ENCODE data around the gene PNO1. TPM values are rescaled to one million over a fixed set of nuclear protein-coding genes. Genes with fewer than 3 reads are reported as not detected.

Gene PNO1
- total RNA-seq, 4 donors from 2014 or later: 19.8 to 26.4 (median 23.6) TPM

DNA sequence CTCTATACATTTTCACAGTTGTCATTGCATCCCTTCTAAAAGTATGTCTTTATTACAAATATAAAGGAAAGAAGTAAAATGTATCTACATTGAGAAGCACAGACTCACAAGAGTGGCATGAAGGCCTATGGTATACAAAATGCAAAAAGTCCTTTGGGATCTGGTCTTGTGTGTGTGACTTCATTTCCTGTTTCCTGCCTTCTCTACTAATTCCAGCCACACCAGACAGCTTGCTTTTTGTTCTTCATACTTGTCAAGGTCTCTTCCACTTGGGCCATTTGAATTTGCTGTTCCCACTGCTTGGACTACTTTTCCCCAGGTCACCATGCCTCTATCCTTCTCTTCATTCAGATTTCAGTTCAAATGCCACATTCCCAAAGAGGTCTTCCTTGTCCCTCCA lies 6.7 kb upstream of the PNO1 start:
- in situ Hi-C loops (cut with MboI; ENCODE audit: low sequenced_read_pairs in 4 of 4) (no loop called here), intact Hi-C loops (cut with DNase I; ENCODE audit: low total_unique reads) (no loop called here)
- H3K4me1 ChIP-seq: peaks cover 9 to 12% of the 10 kb centered on the region in 2 donors
- ATAC-seq (no peak), DNase-seq (no peak)
- no peak overlapping the region for H3K4me3 ChIP-seq
- no peaks in the 10 kb centered on the region for H3K27me3 ChIP-seq
- TF ChIP-seq, protein P1, sequence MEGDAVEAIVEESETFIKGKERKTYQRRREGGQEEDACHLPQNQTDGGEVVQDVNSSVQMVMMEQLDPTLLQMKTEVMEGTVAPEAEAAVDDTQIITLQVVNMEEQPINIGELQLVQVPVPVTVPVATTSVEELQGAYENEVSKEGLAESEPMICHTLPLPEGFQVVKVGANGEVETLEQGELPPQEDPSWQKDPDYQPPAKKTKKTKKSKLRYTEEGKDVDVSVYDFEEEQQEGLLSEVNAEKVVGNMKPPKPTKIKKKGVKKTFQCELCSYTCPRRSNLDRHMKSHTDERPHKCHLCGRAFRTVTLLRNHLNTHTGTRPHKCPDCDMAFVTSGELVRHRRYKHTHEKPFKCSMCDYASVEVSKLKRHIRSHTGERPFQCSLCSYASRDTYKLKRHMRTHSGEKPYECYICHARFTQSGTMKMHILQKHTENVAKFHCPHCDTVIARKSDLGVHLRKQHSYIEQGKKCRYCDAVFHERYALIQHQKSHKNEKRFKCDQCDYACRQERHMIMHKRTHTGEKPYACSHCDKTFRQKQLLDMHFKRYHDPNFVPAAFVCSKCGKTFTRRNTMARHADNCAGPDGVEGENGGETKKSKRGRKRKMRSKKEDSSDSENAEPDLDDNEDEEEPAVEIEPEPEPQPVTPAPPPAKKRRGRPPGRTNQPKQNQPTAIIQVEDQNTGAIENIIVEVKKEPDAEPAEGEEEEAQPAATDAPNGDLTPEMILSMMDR (IDR thresholded peaks at IDR 0.05 in 4 of 5, conservative IDR thresholded peaks at IDR 0.05 in 1 of 5): no peak
- no peak for TF ChIP-seq POLR2A (IDR thresholded peaks at IDR 0.05)
- peak overlapping the region in 1 of 4 donors; percentile 48 for H3K27ac ChIP-seq
- no peaks in the 10 kb centered on the region for H3K36me3 ChIP-seq
- no peaks in the 10 kb centered on the region for H3K9me3 ChIP-seq

DNA sequence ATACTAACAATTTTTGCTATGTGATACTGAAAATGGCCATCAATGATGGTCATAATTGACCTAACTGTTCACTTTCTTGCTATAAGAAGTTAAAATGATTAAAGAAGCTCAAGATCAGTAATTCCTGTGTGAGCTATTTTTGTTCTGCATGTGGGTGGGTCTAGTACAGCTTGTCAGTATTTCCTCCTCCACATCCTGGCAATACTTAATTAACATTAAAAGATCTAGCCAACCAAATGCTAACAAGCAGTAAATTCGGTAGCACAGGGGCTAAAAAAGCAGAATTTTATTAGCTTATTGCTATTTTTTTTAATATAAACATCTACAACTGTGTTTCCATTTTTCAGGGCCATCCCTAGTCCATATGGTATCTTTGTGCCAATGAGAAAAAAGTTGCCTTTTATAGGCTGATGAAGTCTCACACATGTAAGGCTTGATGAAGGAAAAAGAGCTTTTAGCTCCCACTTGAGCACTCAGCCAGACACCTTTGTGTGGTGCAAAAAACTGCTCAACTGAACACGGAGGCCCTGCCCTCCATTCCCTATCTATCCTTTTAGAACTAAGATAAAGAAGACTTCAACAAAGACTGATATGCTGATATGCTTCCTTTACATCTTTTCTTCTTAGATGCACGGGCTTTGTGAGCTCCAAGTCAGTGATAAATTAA lies 4.9 kb upstream of the PNO1 start:
- H3K9me3 ChIP-seq: no peaks in the 10 kb centered on the region
- peak overlapping the region in 3 of 4 donors; percentile 41 to 49 (median 49) for H3K27ac ChIP-seq
- H3K27me3 ChIP-seq: no peaks in the 10 kb centered on the region
- ATAC-seq (no peak), DNase-seq (no peak)
- no peaks in the 10 kb centered on the region for H3K36me3 ChIP-seq
- H3K4me1 ChIP-seq: peaks cover 18 to 19% of the 10 kb centered on the region in 2 donors
- TF ChIP-seq, protein P1 (IDR thresholded peaks at IDR 0.05 in 4 of 5, conservative IDR thresholded peaks at IDR 0.05 in 1 of 5): no peak
- TF ChIP-seq POLR2A (IDR thresholded peaks at IDR 0.05): no peak
- intact Hi-C loops (cut with DNase I; ENCODE audit: low total_unique reads) (no loop called here), in situ Hi-C loops (cut with MboI; ENCODE audit: low sequenced_read_pairs in 4 of 4) (no loop called here)
- H3K4me3 ChIP-seq: no peak overlapping the region

DNA sequence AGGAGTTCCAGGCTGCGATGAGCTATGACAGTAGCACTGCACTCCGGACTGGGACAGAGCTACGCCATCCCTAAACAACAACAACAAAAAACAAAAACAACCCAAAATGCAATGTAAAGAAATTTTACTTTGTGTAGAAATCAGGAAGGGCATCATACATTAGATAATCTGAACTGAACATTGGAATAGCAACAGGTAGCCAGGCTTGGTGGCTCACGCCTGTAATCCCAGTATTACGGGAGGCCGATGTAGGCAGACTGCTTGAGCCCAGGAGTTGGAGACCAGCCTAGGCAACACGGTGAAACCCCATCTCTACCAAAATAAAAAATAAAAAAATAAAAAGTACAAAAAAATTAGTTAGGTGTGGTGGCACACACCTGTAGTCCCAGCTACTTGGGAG lies 2.1 kb upstream of the PNO1 start:
- peaks cover 33% of the 10 kb centered on the region in 2 donors for H3K4me1 ChIP-seq

DNA sequence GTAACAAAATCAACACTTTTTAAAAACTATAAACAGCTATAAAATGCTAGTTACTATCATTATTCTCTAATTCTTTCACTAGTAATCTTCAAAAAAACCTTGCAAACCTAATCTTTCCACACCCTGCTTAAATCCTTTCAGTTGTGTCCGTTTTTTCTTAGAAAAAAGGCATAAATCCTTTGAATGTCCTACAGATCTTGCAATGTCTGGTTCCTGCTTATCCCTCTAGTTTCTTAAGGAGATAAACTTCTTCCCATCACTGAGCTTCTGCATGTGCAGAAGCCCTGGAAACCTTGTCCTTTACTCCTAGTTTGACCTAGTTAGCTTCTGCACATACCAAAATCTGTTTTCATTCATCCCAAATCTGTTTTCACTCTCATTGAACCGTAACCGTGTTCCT lies 1.3 kb upstream of the PNO1 start:
- peak overlapping the region; percentile 89 to 96 (median 91) for H3K27ac ChIP-seq
- intact Hi-C loops (cut with DNase I; ENCODE audit: low total_unique reads): loop anchor here (2.0 kb wide), 1 partner anchor 94 kb away; the partner anchor contains the start of gene C1D
- H3K4me3 ChIP-seq: peak overlapping the region; percentile 93 to 97 (median 96)
- H3K9me3 ChIP-seq: no peaks in the 10 kb centered on the region
- TF ChIP-seq, protein P1 (IDR thresholded peaks at IDR 0.05 in 4 of 5, conservative IDR thresholded peaks at IDR 0.05 in 1 of 5): no peak
- TF ChIP-seq POLR2A (IDR thresholded peaks at IDR 0.05): no peak
- in situ Hi-C loops (cut with MboI; ENCODE audit: low sequenced_read_pairs in 4 of 4): no loop called here
- H3K36me3 ChIP-seq: peaks cover 0 to 13% of the 10 kb centered on the region in 2 donors
- no peak for DNase-seq
- no peaks in the 10 kb centered on the region for H3K27me3 ChIP-seq
- ATAC-seq: no peak
- peaks cover 30 to 33% of the 10 kb centered on the region in 2 donors for H3K4me1 ChIP-seq

More for the DNA sequence above, 2.1 kb upstream of the PNO1 start:
- intact Hi-C loops (cut with DNase I; ENCODE audit: low total_unique reads): loop anchor here (2.0 kb wide), 1 partner anchor 93 kb away; the partner anchor contains the start of gene C1D
- in situ Hi-C loops (cut with MboI; ENCODE audit: low sequenced_read_pairs in 4 of 4): no loop called here
- Histone ChIP-seq H3K4me3 (no peak overlapping the region), H3K36me3 (peaks cover 0 to 7% of the 10 kb centered on the region in 2 donors), H3K27ac (no peak overlapping the region), H3K9me3 (no peaks in the 10 kb centered on the region), H3K27me3 (no peaks in the 10 kb centered on the region)
- TF ChIP-seq POLR2A (IDR thresholded peaks at IDR 0.05): no peak
- ATAC-seq (no peak), DNase-seq (no peak)

DNA sequence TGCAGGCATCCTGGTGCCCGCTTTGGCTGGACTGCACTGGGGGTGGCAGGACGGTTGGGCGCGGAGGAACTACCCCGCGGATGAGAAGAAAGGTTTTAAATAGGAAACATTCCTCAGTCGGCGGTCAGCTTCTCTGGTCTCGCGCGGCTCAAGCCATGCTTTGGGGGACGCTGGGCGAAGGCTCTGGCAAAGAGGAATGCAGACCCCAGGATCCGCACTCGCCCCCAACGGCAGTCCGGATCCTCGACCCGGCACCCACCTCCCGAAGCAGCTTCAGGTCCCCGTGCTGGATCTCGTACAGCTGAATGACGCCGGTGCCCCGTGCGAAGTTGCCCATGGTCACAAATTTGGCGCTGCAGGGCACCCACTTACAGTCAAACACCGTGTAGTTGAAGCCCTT lies 686 bp upstream of the PNO1 start:
- intact Hi-C loops (cut with DNase I; ENCODE audit: low total_unique reads) (loop anchor here (1.0 to 2.0 kb wide), 2 partner anchors 94 to 95 kb away; partner anchors contain the start of genes C1D and PPP3R1), in situ Hi-C loops (cut with MboI; ENCODE audit: low sequenced_read_pairs in 4 of 4) (no loop called here)
- Histone ChIP-seq H3K27ac (peak overlapping the region; percentile 89 to 96 (median 91)), H3K4me1 (peaks cover 28 to 33% of the 10 kb centered on the region in 2 donors), H3K9me3 (no peaks in the 10 kb centered on the region), H3K4me3 (peak overlapping the region; percentile 93 to 97 (median 96)), H3K36me3 (peaks cover 0 to 19% of the 10 kb centered on the region in 2 donors), H3K27me3 (no peaks in the 10 kb centered on the region)
- DNase-seq (no peak), ATAC-seq (peak; percentile 55 to 66)
- TF ChIP-seq POLR2A (IDR thresholded peaks at IDR 0.05): no peak
- TF ChIP-seq, protein P1 (IDR thresholded peaks at IDR 0.05 in 4 of 5, conservative IDR thresholded peaks at IDR 0.05 in 1 of 5): no peak
